ENCODE data around the gene ARHGEF4.

GRCh38 chr2:130998561-130998960 lies 161.8 kb downstream of the ARHGEF4 start:
- TF ChIP-seq, protein P1, sequence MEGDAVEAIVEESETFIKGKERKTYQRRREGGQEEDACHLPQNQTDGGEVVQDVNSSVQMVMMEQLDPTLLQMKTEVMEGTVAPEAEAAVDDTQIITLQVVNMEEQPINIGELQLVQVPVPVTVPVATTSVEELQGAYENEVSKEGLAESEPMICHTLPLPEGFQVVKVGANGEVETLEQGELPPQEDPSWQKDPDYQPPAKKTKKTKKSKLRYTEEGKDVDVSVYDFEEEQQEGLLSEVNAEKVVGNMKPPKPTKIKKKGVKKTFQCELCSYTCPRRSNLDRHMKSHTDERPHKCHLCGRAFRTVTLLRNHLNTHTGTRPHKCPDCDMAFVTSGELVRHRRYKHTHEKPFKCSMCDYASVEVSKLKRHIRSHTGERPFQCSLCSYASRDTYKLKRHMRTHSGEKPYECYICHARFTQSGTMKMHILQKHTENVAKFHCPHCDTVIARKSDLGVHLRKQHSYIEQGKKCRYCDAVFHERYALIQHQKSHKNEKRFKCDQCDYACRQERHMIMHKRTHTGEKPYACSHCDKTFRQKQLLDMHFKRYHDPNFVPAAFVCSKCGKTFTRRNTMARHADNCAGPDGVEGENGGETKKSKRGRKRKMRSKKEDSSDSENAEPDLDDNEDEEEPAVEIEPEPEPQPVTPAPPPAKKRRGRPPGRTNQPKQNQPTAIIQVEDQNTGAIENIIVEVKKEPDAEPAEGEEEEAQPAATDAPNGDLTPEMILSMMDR (conservative IDR thresholded peaks at IDR 0.05), result no peak
- no peak for TF ChIP-seq EZH2 (IDR thresholded peaks at IDR 0.05; ENCODE audit: low read depth)
